CD4-positive, alpha-beta T cell treated with Interleukin-15 for 4 hours (primary cell): Measurements from ENCODE around the gene GPRC5C.
"Not testable (repeated sequence)": the region's sequence is repeated elsewhere in the genome, so short reads cannot be mapped to it uniquely, and the experiment has no call there.

Experiments
- DNase-seq: peaks from one replicate; pipeline ENCODE4 v3.0.0-alpha.2; 2020; ENCODE audit warnings: low spot score

Gene GPRC5C

GRCh38 chr17:74474043-74474792, 42.3 kb downstream of the GPRC5C start:
- DNase-seq = no peak

- no peak for DNase-seq
Observed at GRCh38 chr17:74475189-74475588, 43.3 kb downstream of the GPRC5C start.

DNA sequence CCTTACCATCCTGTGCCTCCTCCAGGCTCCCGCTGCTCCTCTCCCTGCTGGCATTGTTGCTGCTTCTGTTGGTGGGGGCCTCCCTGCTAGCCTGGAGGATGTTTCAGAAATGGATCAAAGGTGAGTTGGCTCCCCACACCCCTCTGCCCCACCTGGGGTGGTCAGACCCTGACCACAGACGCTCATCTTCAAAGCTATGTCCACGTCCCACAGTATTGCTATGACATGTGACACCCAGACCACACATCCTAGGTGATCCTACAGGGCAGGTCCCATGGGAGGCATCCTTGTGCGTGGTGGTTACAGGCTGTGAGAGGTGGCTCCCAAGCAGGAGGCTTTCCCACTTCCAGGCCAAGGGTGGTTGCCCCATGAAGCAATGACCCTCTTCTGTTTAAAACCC, 45.5 kb downstream of the GPRC5C start:
- DNase-seq = no peak

- DNase-seq = no peak
Observed at GRCh38 chr17:74478420-74479100, 46.7 kb downstream of the GPRC5C start.

DNA sequence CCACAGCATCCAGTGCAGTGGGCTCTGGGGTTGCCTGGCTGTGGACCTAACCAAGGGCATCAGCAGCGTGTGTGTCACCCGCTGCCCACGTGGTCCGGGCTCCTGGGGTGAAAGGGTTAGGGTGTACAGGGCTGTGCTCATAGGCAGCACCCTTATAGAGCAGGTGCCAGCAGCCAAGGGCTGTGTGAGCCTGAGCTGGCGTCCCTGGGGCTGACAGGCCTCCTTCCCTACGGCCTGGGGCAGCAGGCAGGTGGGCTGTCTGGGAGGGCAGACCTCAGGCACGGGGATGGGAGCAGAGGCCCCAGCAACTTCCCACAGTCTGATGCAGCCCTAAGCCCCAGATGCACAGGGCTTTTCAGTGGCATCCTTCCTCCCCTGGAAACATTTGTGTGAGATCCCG, 48.4 kb downstream of the GPRC5C start:
- DNase-seq = no peak

DNA sequence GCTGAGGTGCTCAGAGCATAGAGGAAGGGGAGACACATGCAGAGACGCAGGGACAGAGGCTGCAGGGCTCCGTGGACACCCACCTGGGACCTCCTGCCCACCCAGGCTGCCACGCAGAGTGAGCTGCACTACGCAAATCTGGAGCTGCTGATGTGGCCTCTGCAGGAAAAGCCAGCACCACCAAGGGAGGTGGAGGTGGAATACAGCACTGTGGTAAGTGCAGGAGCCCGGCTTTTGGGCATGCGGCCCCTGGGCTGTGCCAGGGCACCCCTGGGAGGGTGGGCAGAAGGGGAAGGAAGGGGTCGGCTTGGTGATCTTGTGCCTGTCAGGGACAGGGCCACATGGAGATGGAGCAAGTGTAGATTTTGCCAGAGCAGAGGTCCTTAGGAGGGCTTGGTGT, 49.7 kb downstream of the GPRC5C start:
- no peak for DNase-seq

DNA sequence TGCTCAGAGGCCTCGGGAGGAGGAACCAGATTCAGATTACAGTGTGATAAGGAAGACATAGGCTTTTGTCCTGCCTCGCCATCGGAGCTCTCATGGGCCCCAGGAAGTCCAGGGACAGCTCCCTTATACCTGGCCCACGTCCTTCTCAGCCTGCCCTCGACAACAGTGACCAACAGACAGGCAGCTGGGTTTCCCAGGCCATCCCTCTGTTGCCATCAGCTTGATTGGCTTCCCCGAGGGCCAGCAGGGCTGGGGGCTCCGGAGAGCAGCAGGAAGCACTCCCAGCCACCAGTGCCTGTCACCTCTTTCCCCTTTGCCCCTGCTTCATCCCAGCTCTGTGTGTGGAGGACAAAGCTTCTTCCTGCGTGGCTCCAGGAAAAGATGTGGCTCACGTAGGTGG, 52.2 kb downstream of the GPRC5C start:
- no peak for DNase-seq

DNA sequence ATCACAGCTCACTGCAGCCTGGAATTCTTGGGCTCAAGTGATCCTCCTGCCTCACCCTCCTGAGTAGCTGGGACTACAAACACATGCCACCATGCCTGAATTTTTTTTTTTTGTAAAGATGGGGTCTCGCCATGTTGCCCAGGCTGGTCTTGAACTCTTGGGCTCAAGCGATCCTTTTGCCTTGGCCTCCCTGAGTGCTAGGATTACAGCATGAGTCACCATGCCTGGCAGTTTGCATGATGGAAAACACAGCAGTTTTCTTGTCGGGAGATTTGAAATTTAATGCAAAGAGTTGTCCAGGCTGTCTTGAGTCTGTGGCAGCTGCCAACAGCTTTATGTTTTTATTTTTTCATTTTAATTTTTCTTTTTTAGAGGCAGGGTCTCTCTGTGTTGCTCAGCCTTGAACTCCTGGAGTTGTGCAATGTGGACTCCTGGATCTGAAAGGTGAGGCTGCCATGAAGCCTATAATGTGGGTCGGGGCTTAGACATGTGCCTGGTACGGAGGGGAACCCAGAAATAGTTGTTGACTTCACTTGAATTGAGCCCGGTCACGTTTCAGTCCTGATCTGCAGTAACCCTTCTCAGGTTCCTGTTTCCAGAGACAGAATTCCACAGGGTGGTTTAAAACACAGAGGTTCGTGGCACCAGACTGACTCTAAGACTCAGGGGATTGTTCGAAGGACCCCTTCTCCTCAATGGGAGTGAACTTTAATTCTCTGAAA, 53.3 kb downstream of the GPRC5C start:
- DNase-seq = no peak

DNA sequence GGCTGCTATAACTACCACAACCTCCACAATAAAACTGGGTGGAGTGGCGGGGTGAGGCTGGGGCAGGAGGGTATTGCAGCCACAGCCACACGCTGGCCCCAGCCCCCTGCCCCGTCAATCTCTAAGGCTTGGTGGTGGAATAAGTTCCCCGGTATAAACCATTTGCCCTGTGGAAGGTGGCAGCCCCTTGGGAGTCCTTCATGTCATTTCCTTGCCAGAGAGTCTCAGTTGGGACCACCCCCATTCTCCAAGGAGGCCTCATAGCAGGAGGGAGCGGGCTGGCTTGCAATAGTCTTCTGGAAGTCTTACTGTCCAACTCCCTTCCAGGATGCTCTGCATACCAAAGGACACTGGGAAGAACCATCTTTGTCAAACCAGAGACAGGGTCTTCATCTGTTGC, 54.0 kb downstream of the GPRC5C start:
- DNase-seq = no peak

DNA sequence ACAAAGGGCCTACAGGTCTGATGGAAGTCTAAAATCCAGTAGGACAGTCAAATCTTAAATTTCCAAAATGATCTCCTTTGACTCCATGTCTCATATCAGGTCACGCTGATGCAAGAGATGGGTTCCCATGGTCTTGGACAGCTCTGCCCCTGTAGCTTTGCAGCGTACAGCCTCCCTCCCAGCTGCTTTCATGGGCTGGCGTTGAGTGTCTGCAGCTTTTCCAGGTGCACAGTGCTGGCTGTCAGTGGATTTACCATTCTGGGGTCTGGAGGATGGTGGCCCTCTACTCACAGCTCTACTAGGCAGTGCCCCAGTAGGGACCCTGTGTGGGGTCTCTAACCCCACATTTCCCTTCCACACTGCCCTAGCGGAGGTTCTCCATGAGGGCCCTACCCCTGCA, 56.4 kb downstream of the GPRC5C start:
- DNase-seq = not testable (repeated sequence)

DNA sequence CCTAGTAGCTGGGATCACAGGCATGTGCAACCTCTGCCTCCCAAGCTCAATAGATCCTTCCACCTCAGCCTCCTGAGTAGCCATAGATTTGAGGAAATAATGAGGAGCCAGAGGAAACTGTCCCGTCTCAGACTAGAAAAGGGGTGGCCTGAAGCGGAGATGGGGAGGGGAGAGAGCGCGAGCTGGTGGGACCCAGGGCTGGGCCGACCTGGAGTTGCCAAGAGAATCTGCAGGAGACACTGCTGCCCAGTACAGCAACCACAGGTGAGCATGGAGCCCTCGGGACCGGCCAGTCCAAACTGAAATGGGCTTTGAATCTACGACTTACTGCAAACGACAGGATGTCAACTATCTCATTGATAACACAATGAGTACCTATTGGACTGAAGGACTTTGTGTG, 58.8 kb downstream of the GPRC5C start:
- no peak for DNase-seq

DNA sequence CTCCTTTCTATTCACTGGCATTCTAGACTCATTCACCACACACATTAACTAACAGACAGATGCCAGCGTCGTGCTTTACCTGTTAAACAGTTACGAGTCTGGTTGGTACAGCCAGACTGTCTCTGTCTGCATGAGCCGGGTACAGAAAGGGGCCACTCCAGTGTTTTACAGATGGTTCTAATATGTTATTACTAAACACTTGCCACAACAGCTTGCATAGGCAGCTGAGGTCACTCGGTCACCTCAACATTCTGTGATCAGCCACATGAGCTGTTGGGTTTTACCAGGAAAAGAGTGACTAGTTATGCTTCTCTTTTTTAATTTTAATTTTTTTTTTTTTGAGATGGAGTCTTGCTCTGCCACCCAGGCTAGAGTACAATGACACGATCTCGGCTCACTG, 59.7 kb downstream of the GPRC5C start:
- DNase-seq = peak; percentile 32

DNA sequence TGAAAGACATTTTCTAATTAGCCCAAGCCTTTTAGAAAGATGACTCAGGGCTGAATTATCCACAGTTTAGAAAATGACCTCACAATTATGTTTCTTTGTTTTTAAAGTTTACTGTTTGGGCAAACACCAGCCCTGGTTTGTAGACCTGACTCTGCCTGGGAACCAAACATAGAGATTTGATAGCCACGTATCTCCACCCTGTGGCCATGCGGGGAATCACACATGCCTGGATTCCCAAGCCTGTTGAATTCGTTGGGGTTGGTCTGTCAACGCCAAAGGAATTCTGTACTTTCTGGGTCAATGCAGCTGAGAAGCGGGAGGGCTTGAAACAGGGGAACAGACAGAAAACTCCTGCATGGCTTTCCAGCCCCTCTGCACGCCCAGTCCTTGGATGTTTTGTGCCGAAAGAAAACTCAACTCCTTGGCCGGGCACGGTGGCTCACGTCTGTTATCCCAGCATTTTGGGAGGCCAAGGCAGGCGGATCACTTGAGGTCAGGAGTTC, 61.5 kb downstream of the GPRC5C start:
- DNase-seq = peak; percentile 74
